ENCODE results near the gene BRI3BP. TPM values are rescaled to one million over a fixed set of nuclear protein-coding genes. Genes with fewer than 3 reads are reported as not detected.
"Not testable (repeated sequence)": the region's sequence is repeated elsewhere in the genome, so short reads cannot be mapped to it uniquely, and the experiment has no call there.

Gene BRI3BP
- total and polyA plus RNA-seq, 4 experiments from 2014 or later: 1.7 to 9.5 (median 6.5) TPM

GRCh38 chr12:125074294-125074693, 80.8 kb downstream of the BRI3BP start:
- H3K27me3 Mint-ChIP-seq; POLR2A ChIA-PET (ENCODE audit: partially characterized antibody); H3K9me3 ChIP-seq (ENCODE audit: control insufficient read depth in 1 of 2, low read length in 2 of 2); H3K4me3 ChIP-seq (ENCODE audit: low read length in 2 of 2); H3K27ac ChIP-seq (ENCODE audit: low read depth, low read length); CTCF ChIA-PET (ENCODE audit: partially characterized antibody); H3K27me3 ChIP-seq (ENCODE audit: insufficient read depth, low read length); DNase-seq; H3K27ac Mint-ChIP-seq; H3K4me1 Mint-ChIP-seq; intact Hi-C loops (cut with micrococcal nuclease); H3K36me3 ChIP-seq (ENCODE audit: insufficient read depth, low read length); H3K9me3 Mint-ChIP-seq; H3K4me3 Mint-ChIP-seq; H3K4me1 ChIP-seq (ENCODE audit: insufficient read depth, low read length): not testable (repeated sequence)
- H3K36me3 Mint-ChIP-seq: peaks cover 22 to 27% of the 10 kb centered on the region in 2 donors

- ChIA-PET POLR2A (ENCODE audit: partially characterized antibody) (no interaction called here), CTCF (ENCODE audit: partially characterized antibody) (no interaction called here)
- DNase-seq: no peak
These were observed 82.7 kb downstream of the BRI3BP start for GRCh38 chr12:125076103-125076502.

GRCh38 chr12:125079084-125079483, 85.6 kb downstream of the BRI3BP start:
- H3K27me3 Mint-ChIP-seq: no peaks in the 10 kb centered on the region

More at GRCh38 chr12:125076103-125076502, 82.7 kb downstream of the BRI3BP start:
- Histone ChIP-seq H3K36me3 (ENCODE audit: insufficient read depth, low read length) (peaks cover 4% of the 10 kb centered on the region), H3K4me3 (ENCODE audit: low read length in 2 of 2) (no peak overlapping the region), H3K27ac (ENCODE audit: low read depth, low read length) (no peak overlapping the region), H3K27me3 (ENCODE audit: insufficient read depth, low read length) (no peaks in the 10 kb centered on the region), H3K9me3 (ENCODE audit: control insufficient read depth in 1 of 2, low read length in 2 of 2) (no peaks in the 10 kb centered on the region), H3K4me1 (ENCODE audit: insufficient read depth, low read length) (no peaks in the 10 kb centered on the region)
- no peak overlapping the region for H3K4me3 Mint-ChIP-seq
- no peaks in the 10 kb centered on the region for H3K4me1 Mint-ChIP-seq
- no peak overlapping the region for H3K27ac Mint-ChIP-seq
- H3K9me3 Mint-ChIP-seq: no peaks in the 10 kb centered on the region
- H3K27me3 Mint-ChIP-seq: no peaks in the 10 kb centered on the region
- intact Hi-C loops (cut with micrococcal nuclease): no loop called here
- peaks cover 31 to 35% of the 10 kb centered on the region in 2 donors for H3K36me3 Mint-ChIP-seq

DNA sequence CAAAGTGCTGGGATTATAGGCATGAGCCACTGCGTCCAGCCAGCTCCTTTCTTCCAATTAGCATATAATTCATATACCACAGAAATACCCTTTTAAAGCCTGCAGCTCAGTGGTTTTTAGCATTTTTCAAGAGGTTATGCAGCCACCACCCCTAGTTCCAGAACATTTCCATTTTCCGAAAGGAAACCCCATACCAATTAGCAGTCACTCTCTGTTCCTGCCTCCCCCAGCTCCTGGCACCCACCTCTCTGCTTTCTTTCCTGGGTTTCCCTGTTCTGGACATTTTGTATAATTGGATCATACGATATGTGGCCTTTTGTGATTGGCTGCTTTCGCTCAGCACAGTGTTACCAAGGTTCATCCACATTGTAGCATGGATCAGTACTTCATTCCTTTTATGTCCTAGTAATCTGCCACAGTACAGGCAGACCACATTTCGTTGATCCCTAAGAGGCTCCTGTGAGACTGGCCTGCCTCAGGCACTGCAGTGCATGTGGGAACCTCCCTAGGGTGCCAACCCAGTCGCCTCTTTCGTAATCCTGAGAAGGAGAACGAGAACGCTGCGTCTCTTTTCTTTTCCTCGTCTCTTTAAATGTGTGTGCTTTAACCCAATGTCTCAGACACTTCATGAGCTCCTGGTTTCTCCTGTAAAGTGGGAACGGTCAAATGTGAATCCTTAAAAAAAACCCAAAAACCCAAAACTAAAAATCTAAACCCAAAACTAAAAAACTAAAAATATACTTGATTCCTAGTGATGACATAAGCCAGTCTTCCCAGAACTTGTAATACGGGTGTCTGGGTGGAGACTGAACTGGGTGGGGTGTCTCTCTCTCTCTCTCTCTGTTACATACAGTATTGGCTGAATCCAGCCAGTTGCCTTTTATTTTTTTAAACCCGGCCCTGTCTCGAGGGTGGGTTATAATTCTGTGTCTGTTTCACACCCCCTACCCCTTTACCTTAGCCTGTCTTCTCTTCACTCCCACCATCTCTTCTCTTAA, 86.5 kb downstream of the BRI3BP start:
- no peaks in the 10 kb centered on the region for H3K4me1 Mint-ChIP-seq
- no peaks in the 10 kb centered on the region for H3K27me3 ChIP-seq (ENCODE audit: insufficient read depth, low read length)
- H3K4me1 ChIP-seq (ENCODE audit: insufficient read depth, low read length): no peaks in the 10 kb centered on the region
- POLR2A ChIA-PET (ENCODE audit: partially characterized antibody): no interaction called here
- peaks cover 35 to 42% of the 10 kb centered on the region in 2 donors for H3K36me3 Mint-ChIP-seq
- no peaks in the 10 kb centered on the region for H3K9me3 Mint-ChIP-seq
- H3K27ac ChIP-seq (ENCODE audit: low read depth, low read length): no peak overlapping the region
- DNase-seq: no peak
- H3K27ac Mint-ChIP-seq: no peak overlapping the region
- H3K9me3 ChIP-seq (ENCODE audit: control insufficient read depth in 1 of 2, low read length in 2 of 2): no peaks in the 10 kb centered on the region
- no peak overlapping the region for H3K4me3 Mint-ChIP-seq
- intact Hi-C loops (cut with micrococcal nuclease): no loop called here
- CTCF ChIA-PET (ENCODE audit: partially characterized antibody): no interaction called here
- H3K4me3 ChIP-seq (ENCODE audit: low read length in 2 of 2): no peak overlapping the region
- H3K27me3 Mint-ChIP-seq: no peaks in the 10 kb centered on the region
- H3K36me3 ChIP-seq (ENCODE audit: insufficient read depth, low read length): peaks cover 4% of the 10 kb centered on the region

More at GRCh38 chr12:125079084-125079483, 85.6 kb downstream of the BRI3BP start:
- H3K4me1 Mint-ChIP-seq: no peaks in the 10 kb centered on the region
- no peak for DNase-seq
- no peaks in the 10 kb centered on the region for H3K27me3 ChIP-seq (ENCODE audit: insufficient read depth, low read length)
- H3K4me3 ChIP-seq (ENCODE audit: low read length in 2 of 2): no peak overlapping the region
- no peaks in the 10 kb centered on the region for H3K4me1 ChIP-seq (ENCODE audit: insufficient read depth, low read length)
- intact Hi-C loops (cut with micrococcal nuclease): no loop called here
- no peak overlapping the region for H3K27ac ChIP-seq (ENCODE audit: low read depth, low read length)
- ChIA-PET POLR2A (ENCODE audit: partially characterized antibody) (no interaction called here), CTCF (ENCODE audit: partially characterized antibody) (no interaction called here)
- H3K27ac Mint-ChIP-seq: no peak overlapping the region
- H3K36me3 ChIP-seq (ENCODE audit: insufficient read depth, low read length): peaks cover 4% of the 10 kb centered on the region
- no peaks in the 10 kb centered on the region for H3K9me3 ChIP-seq (ENCODE audit: control insufficient read depth in 1 of 2, low read length in 2 of 2)
- no peak overlapping the region for H3K4me3 Mint-ChIP-seq
- no peaks in the 10 kb centered on the region for H3K9me3 Mint-ChIP-seq
- peaks cover 32 to 40% of the 10 kb centered on the region in 2 donors for H3K36me3 Mint-ChIP-seq

Other genes with a start within 250 kb of the BRI3BP start
- gene SCARB1, start 129.8 kb upstream of the BRI3BP start, total RNA-seq: 1 to 10 TPM; 2.2 to 2.6 TPM
- 1 to 10 TPM; 1.5 to 1.6 TPM for gene SCARB1, start 129.8 kb upstream of the BRI3BP start, polyA plus RNA-seq
- gene UBC, start 79.0 kb upstream of the BRI3BP start, total RNA-seq: 100 to 1,000 TPM; 858 to 878 TPM
- gene UBC, start 79.0 kb upstream of the BRI3BP start, polyA plus RNA-seq: 1,000 to 10,000 TPM in 1 of 2 donors, 100 to 1,000 TPM in 1; 853 to 1,668 TPM
- 10 to 100 TPM; 26.8 to 27.2 TPM for gene DHX37, start 4.5 kb upstream of the BRI3BP start, total RNA-seq
- 1 to 10 TPM; 1.1 to 3.6 TPM for gene DHX37, start 4.5 kb upstream of the BRI3BP start, polyA plus RNA-seq
- 10 to 100 TPM; 11.8 to 12.2 TPM for gene AACS, start 71.8 kb downstream of the BRI3BP start, total RNA-seq
- gene AACS, start 71.8 kb downstream of the BRI3BP start, polyA plus RNA-seq: 10 to 100 TPM in 1 of 2 donors, 1 to 10 TPM in 1; 9.7 to 12.5 TPM
- not detected for gene TMEM132B, start 192.7 kb downstream of the BRI3BP start, total RNA-seq
- gene TMEM132B, start 192.7 kb downstream of the BRI3BP start, polyA plus RNA-seq: not detected

Data from CD4-positive, alpha-beta memory T cell (primary cell).